Fibroblast of the conjunctiva (primary cell): Measurements from ENCODE around the gene CCDC127.

ENCODE experiments used
- DNase-seq: peaks from one replicate; pipeline ENCODE4 v3.0.0-alpha.2; 2010; ENCODE audit warnings: low read depth

Gene CCDC127

GRCh38 chr5:189486-189885 lies 28.5 kb downstream of the CCDC127 start:
- no peak for DNase-seq

- DNase-seq = peak; percentile 72
Observed at GRCh38 chr5:188488-189481, 29.2 kb downstream of the CCDC127 start.

GRCh38 chr5:187617-188451 lies 30.1 kb downstream of the CCDC127 start:
- no peak for DNase-seq

GRCh38 chr5:187042-187431 lies 30.9 kb downstream of the CCDC127 start:
- no peak for DNase-seq

GRCh38 chr5:186091-187041 lies 31.6 kb downstream of the CCDC127 start:
- no peak for DNase-seq

GRCh38 chr5:185095-186070 lies 32.6 kb downstream of the CCDC127 start:
- no peak for DNase-seq

- no peak for DNase-seq
Observed at GRCh38 chr5:184471-184870, 33.5 kb downstream of the CCDC127 start.

GRCh38 chr5:182126-182525 lies 35.8 kb downstream of the CCDC127 start:
- DNase-seq = no peak

- DNase-seq = no peak
Observed at GRCh38 chr5:181566-181965, 36.4 kb downstream of the CCDC127 start.

- DNase-seq = no peak
Observed at GRCh38 chr5:181160-181559, 36.8 kb downstream of the CCDC127 start.

GRCh38 chr5:180286-180918 lies 37.6 kb downstream of the CCDC127 start:
- DNase-seq = no peak

- no peak for DNase-seq
Observed at GRCh38 chr5:179401-179800, 38.6 kb downstream of the CCDC127 start.

- DNase-seq = no peak
Observed at GRCh38 chr5:178110-178509, 39.8 kb downstream of the CCDC127 start.

GRCh38 chr5:176296-176823 lies 41.6 kb downstream of the CCDC127 start:
- DNase-seq = no peak

- no peak for DNase-seq
Observed at GRCh38 chr5:174876-175465, 43.0 kb downstream of the CCDC127 start.

GRCh38 chr5:174291-174600 lies 43.7 kb downstream of the CCDC127 start:
- no peak for DNase-seq

GRCh38 chr5:173392-174290 lies 44.3 kb downstream of the CCDC127 start:
- no peak for DNase-seq

GRCh38 chr5:172841-173251 lies 45.1 kb downstream of the CCDC127 start:
- no peak for DNase-seq
